WTC11 (cell line): ENCODE data around the gene NOP14.

ENCODE experiments used
- ATF1 ChIP-seq: sonication (generic); formaldehyde crosslinking; IDR thresholded peaks from 2 replicates; pipeline ENCODE4 v1.8.1; 2023; ENCODE audit warnings: mild to moderate bottlenecking, moderate library complexity, missing genetic modification reagents
- CTCF ChIP-seq: fragments of 200-600 bp; IDR thresholded peaks from 2 replicates; pipeline ENCODE4 v1.8.0; 2022; ENCODE audit warnings: antibody characterized with exemption
- MAX ChIP-seq: sonication (generic); formaldehyde crosslinking; IDR thresholded peaks from 2 replicates; pipeline ENCODE4 v1.8.0; 2022; ENCODE audit warnings: mild to moderate bottlenecking, missing genetic modification reagents

GRCh38 chr4:2962614-2963174 lies 512 bp downstream of the NOP14 start:
- TF ChIP-seq ATF1 (CRISPR knock-in tag) (no peak), CTCF (no peak), MAX (CRISPR knock-in tag) (no peak)
